Osteoblast (primary cell): ENCODE results near the gene EXD2. TPM values are rescaled to one million over a fixed set of nuclear protein-coding genes. Genes with fewer than 3 reads are reported as not detected.
A peak's percentile ranks its signal among the peaks of the same experiment; 100 is the strongest.

Experiments used
- DNase-seq: peaks from one replicate; pipeline ENCODE4 v3.0.0; 2011; ENCODE audit warnings: low spot score, mixed read lengths; ENCODE audit not compliant: insufficient read length; ENCODE audit errors: missing footprints
- H2AFZ ChIP-seq: 2 replicates; pipeline ENCODE4 v1.6.0; 2011; ENCODE audit warnings: mild to moderate bottlenecking, low read length
- H3K27ac ChIP-seq: 2 replicates; pipeline ENCODE4 v1.5.1; 2011; ENCODE audit warnings: mild to moderate bottlenecking, low read depth, low read length, moderate library complexity
- H3K27me3 ChIP-seq: 2 replicates; pipeline ENCODE4 v1.6.0; 2012; ENCODE audit warnings: mild to moderate bottlenecking, control low read depth, inconsistent platforms, low read length, moderate library complexity; ENCODE audit not compliant: insufficient read depth
- H3K36me3 ChIP-seq: 2 replicates; pipeline ENCODE4 v1.5.1; 2011; ENCODE audit warnings: mild to moderate bottlenecking, low read length, control low read depth, moderate library complexity; ENCODE audit not compliant: insufficient read depth
- H3K4me1 ChIP-seq: 2 replicates; pipeline ENCODE4 v1.5.1; 2011; ENCODE audit warnings: mild to moderate bottlenecking, low read length, control low read depth, moderate library complexity; ENCODE audit not compliant: insufficient read depth
- H3K4me2 ChIP-seq: 2 replicates; pipeline ENCODE4 v1.6.0; 2011; ENCODE audit warnings: mild to moderate bottlenecking, low read length; ENCODE audit not compliant: insufficient read depth
- H3K4me3 ChIP-seq: fragments of 200-600 bp; sonication (generic); 3 replicates; pipeline ENCODE4 v1.5.1; 2012; ENCODE audit warnings: mild to moderate bottlenecking, low read length, inconsistent platforms; ENCODE audit not compliant: insufficient read depth
- H3K79me2 ChIP-seq: 2 replicates; pipeline ENCODE4 v1.6.0; 2012; ENCODE audit warnings: mild to moderate bottlenecking, low read length, control low read depth, inconsistent platforms; ENCODE audit not compliant: insufficient read depth
- H3K9me3 ChIP-seq: 2 replicates; pipeline ENCODE4 v1.5.1; 2011; ENCODE audit warnings: low read depth, low read length, control low read depth
- H4K20me1 ChIP-seq: 2 replicates; pipeline ENCODE4 v1.6.0; 2012; ENCODE audit warnings: mild to moderate bottlenecking, low read length, control low read depth; ENCODE audit not compliant: insufficient read depth
- total RNA-seq: library from RNA; depleted of rRNA; stranded (reverse); fragments of >200 nt; gene quantifications from 2 replicates; pipeline ENCODE4 v1.2.3, GENCODE V29; 2012
- TF ChIP-seq, protein P1 (sequence below): IDR thresholded peaks from 2 replicates; pipeline ENCODE4 v1.5.1; 2011; ENCODE audit warnings: mild to moderate bottlenecking, low read depth, low read length, moderate library complexity; ENCODE audit errors: extremely low read depth

The EXD2 gene
- total RNA-seq, 1 donor, result 19.9 TPM

DNA sequence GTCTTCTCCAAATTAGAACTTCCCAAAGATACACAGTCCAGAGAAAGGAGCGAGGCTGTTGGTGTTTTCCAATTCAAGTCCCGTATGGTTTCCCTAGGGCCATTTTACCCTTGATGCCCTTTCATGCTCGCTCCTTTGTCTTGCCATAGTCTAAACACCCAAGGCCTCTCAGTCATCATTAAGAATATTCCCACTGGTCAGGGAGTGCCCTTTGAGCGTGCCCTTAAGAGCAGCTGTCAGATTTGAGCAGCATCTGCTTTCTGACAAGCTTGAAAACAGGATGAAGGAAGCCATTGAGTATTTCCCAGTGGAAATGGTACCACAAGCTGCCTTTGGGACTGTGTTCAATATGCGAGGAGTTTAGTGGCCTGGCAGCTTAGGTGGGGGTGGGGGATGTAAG, 58.3 kb downstream of the EXD2 start:
- H3K79me2 ChIP-seq, result no peaks in the 10 kb centered on the region
- no peaks in the 10 kb centered on the region for H3K27me3 ChIP-seq
- TF ChIP-seq, protein P1, sequence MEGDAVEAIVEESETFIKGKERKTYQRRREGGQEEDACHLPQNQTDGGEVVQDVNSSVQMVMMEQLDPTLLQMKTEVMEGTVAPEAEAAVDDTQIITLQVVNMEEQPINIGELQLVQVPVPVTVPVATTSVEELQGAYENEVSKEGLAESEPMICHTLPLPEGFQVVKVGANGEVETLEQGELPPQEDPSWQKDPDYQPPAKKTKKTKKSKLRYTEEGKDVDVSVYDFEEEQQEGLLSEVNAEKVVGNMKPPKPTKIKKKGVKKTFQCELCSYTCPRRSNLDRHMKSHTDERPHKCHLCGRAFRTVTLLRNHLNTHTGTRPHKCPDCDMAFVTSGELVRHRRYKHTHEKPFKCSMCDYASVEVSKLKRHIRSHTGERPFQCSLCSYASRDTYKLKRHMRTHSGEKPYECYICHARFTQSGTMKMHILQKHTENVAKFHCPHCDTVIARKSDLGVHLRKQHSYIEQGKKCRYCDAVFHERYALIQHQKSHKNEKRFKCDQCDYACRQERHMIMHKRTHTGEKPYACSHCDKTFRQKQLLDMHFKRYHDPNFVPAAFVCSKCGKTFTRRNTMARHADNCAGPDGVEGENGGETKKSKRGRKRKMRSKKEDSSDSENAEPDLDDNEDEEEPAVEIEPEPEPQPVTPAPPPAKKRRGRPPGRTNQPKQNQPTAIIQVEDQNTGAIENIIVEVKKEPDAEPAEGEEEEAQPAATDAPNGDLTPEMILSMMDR, result no peak
- peaks cover 16% of the 10 kb centered on the region for H3K4me1 ChIP-seq
- H3K4me2 ChIP-seq, result no peak overlapping the region
- no peak for DNase-seq
- no peaks in the 10 kb centered on the region for H3K36me3 ChIP-seq
- no peak overlapping the region for H3K27ac ChIP-seq
- H2AFZ ChIP-seq, result no peak overlapping the region
- no peaks in the 10 kb centered on the region for H3K9me3 ChIP-seq
- no peaks in the 10 kb centered on the region for H4K20me1 ChIP-seq
- no peak overlapping the region for H3K4me3 ChIP-seq

DNA sequence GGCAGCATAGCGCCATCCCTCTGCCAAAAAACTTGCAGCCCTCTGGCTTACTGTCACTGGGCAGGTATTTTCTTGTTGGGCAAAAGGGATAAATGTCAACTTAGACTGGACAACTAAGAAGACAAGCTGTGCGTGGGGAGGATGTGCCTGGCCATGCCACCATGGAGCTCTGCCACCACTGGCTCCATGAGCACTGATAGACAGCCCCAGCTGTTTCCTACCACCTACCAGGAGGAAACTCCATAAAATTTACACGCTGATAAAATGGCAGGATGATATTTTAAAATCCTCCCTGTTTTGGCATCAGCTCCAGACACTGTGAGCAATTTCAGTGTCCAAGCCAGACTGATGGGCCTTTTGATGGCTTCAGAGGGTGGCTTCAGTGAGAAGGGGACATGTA, 61.6 kb downstream of the EXD2 start:
- no peak overlapping the region for H2AFZ ChIP-seq
- H4K20me1 ChIP-seq, result no peaks in the 10 kb centered on the region
- H3K4me2 ChIP-seq, result no peak overlapping the region
- no peak overlapping the region for H3K27ac ChIP-seq
- peaks cover 7% of the 10 kb centered on the region for H3K27me3 ChIP-seq
- no peaks in the 10 kb centered on the region for H3K9me3 ChIP-seq
- H3K79me2 ChIP-seq, result no peaks in the 10 kb centered on the region
- TF ChIP-seq, protein P1, result no peak
- H3K4me1 ChIP-seq, result peaks cover 6% of the 10 kb centered on the region
- H3K4me3 ChIP-seq, result no peak overlapping the region
- H3K36me3 ChIP-seq, result no peaks in the 10 kb centered on the region
- DNase-seq, result no peak

DNA sequence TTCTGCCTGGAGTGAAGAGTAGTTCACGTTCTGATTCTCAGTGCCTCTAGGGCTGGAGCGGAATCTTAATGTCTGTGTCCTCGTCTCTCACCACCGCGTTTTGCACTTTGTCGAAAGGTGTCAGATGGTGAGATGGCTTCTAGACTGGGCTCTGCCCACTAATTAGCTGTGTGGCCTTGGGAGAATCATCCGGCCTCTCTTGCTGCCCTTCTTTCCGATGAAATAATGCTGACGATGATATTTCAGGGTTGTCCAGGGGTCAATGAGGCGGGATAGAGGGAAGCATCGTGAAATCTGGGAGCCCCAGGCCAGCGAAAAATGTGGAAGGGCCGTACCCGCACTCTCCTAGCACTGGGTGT, 67.8 kb downstream of the EXD2 start:
- H3K4me2 ChIP-seq, result peak overlapping the region; percentile 85
- H3K27me3 ChIP-seq, result peaks cover 43% of the 10 kb centered on the region
- H4K20me1 ChIP-seq, result no peaks in the 10 kb centered on the region
- no peaks in the 10 kb centered on the region for H3K79me2 ChIP-seq
- no peaks in the 10 kb centered on the region for H3K9me3 ChIP-seq
- peaks cover 30% of the 10 kb centered on the region for H3K4me1 ChIP-seq
- H3K36me3 ChIP-seq, result no peaks in the 10 kb centered on the region
- DNase-seq, result no peak
- H3K27ac ChIP-seq, result no peak overlapping the region
- TF ChIP-seq, protein P1, result no peak
- H2AFZ ChIP-seq, result peak overlapping the region; percentile 29
- peak overlapping the region; percentile 70 for H3K4me3 ChIP-seq

DNA sequence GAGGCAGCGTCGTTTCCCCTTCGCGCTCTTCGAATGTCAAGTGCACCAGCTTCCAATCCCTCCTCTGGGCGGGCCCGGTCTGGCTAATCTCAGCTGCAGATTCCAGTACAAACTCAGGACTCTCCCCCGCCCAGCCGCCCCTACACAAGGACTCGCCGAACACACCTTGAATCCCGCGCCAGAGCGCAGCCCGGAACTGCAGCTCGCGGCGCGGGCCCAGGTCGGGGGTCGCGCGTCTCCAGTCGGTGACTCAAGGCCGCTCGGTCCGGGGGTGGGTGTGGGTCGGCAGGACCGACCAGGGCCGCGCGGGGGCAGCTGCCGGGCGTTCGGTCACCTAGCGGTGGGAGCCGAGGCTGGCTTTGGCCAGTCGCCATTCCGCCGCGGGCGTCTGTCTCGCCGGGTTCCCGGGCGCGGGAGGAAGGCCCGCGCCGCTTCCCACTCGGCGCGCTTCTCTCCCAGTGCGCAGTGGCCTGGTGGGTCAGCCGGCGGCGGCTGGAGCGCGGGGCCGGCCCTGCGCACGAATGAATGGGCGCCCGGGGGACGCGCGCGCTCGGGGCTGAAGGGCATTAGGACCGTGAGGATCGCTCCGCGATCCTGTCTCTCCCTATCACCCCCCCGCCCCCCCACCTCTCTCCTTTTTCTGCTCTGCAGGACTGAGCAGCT, 68.4 kb downstream of the EXD2 start, which contains the start of gene GALNT16:
Gene GALNT16, plus strand, starts transcription at position 632 of the 663 bp plus-strand sequence. CDS start 133 bp downstream, outside the sequence.
- no peaks in the 10 kb centered on the region for H3K9me3 ChIP-seq
- no peak within 1 kb of the TSS for H3K27ac ChIP-seq
- peak within 1 kb of the TSS; percentile 85 for H3K4me2 ChIP-seq
- H3K4me3 ChIP-seq, result peak within 1 kb of the TSS; percentile 70
- peaks cover 43% of the 10 kb centered on the region for H3K27me3 ChIP-seq
- H4K20me1 ChIP-seq, result no peaks in the 10 kb centered on the region
- TF ChIP-seq, protein P1, result peak; percentile 14
- H3K4me1 ChIP-seq, result peaks cover 32% of the 10 kb centered on the region
- DNase-seq, result peak; percentile 94
- no peaks in the 10 kb centered on the region for H3K79me2 ChIP-seq
- H3K36me3 ChIP-seq, result no peaks in the 10 kb centered on the region
- H2AFZ ChIP-seq, result peak within 1 kb of the TSS; percentile 62
